HG02981 (cell line): ENCODE data around the gene SIDT2.
"Not testable (repeated sequence)": the region's sequence is repeated elsewhere in the genome, so short reads cannot be mapped to it uniquely, and the experiment has no call there.

Source experiments
- ATAC-seq: cut with Tn5 transposase; IDR thresholded peaks from one replicate; pipeline ENCODE4 v1.9.1; 2021; ENCODE audit warnings: mild to moderate bottlenecking, moderate library complexity; ENCODE audit not compliant: unreplicated experiment

Gene SIDT2

GRCh38 chr11:117202386-117203068, 24.0 kb downstream of the SIDT2 start:
- ATAC-seq = no peak

- ATAC-seq = no peak
These were observed 24.5 kb downstream of the SIDT2 start for GRCh38 chr11:117203069-117203407.

GRCh38 chr11:117204283-117205080, 25.9 kb downstream of the SIDT2 start:
- no peak for ATAC-seq

GRCh38 chr11:117205211-117205818, 26.8 kb downstream of the SIDT2 start:
- no peak for ATAC-seq

GRCh38 chr11:117206111-117206510, 27.6 kb downstream of the SIDT2 start:
- ATAC-seq = not testable (repeated sequence)

GRCh38 chr11:117206859-117207258, 28.3 kb downstream of the SIDT2 start:
- ATAC-seq = not testable (repeated sequence)

GRCh38 chr11:117207481-117207880, 28.9 kb downstream of the SIDT2 start:
- ATAC-seq = not testable (repeated sequence)

- ATAC-seq = not testable (repeated sequence)
These were observed 30.2 kb downstream of the SIDT2 start for GRCh38 chr11:117208710-117209109.

- ATAC-seq = not testable (repeated sequence)
These were observed 31.0 kb downstream of the SIDT2 start for GRCh38 chr11:117209351-117210125.

- no peak for ATAC-seq
These were observed 32.1 kb downstream of the SIDT2 start for GRCh38 chr11:117210620-117211019.

- ATAC-seq = no peak
These were observed 34.3 kb downstream of the SIDT2 start for GRCh38 chr11:117212697-117213355.

- ATAC-seq = no peak
These were observed 36.0 kb downstream of the SIDT2 start for GRCh38 chr11:117214404-117215110.

GRCh38 chr11:117217141-117218084, 38.9 kb downstream of the SIDT2 start:
- no peak for ATAC-seq

- no peak for ATAC-seq
These were observed 39.8 kb downstream of the SIDT2 start for GRCh38 chr11:117218133-117218915.

GRCh38 chr11:117219001-117219400, 40.5 kb downstream of the SIDT2 start:
- ATAC-seq = no peak

GRCh38 chr11:117219455-117219854, 40.9 kb downstream of the SIDT2 start:
- ATAC-seq = no peak

- no peak for ATAC-seq
These were observed 41.5 kb downstream of the SIDT2 start for GRCh38 chr11:117219995-117220394.

GRCh38 chr11:117220568-117220967, 42.0 kb downstream of the SIDT2 start:
- no peak for ATAC-seq
